HepG2 (cell line): ENCODE results near the gene BIN1. TPM values are rescaled to one million over a fixed set of nuclear protein-coding genes. Genes with fewer than 3 reads are reported as not detected.

ENCODE experiments used
- ATAC-seq: fragments of 200-7000 bp; cut with Tn5 transposase; 3 replicates; pipeline ENCODE4 v1.9.1; 2020; ENCODE audit warnings: mild to moderate bottlenecking, moderate library complexity
- BruUV-seq: library from RNA; stranded (reverse); fragments of 400-500 nt; replicated peaks from 2 replicates; lab custom pipeline; 2021; lab: Mats Ljungman, UMichigan
- CTCF ChIA-PET: fragments of 300-600 bp; formaldehyde crosslinking; extraction: SDS; loops from one replicate; lab custom pipeline; 2021; ENCODE audit warnings: low total read pairs, inconsistent platforms, low intra/inter-chr PET ratio; lab: Yijun Ruan, JAX
- POLR2A ChIA-PET: fragments of 350-600 bp; sonication (Branson Sonifier 250); formaldehyde crosslinking; loops from one replicate; lab custom pipeline; 2020; ENCODE audit warnings: antibody characterized with exemption, inconsistent platforms; lab: Yijun Ruan, JAX
- DNase-seq: peaks from one replicate; pipeline ENCODE4 v3.0.0-alpha.2; 2015; ENCODE audit warnings: low spot score
- FAIRE-seq: peaks from 3 replicates; lab custom pipeline; 2011; peaks lifted over from hg19 to GRCh38; lab: Jason Lieb, UNC
- H2AFZ ChIP-seq: one replicate; pipeline ENCODE4 v1.6.1; 2011; ENCODE audit warnings: low read length, inconsistent platforms
- H3K27ac ChIP-seq: fragments of 300-600 bp; 3 replicates; pipeline ENCODE4 v1.8.0; 2011; ENCODE audit warnings: mixed run types, mild to moderate bottlenecking, mixed read lengths, low read length, inconsistent platforms; ENCODE audit not compliant: insufficient read depth; ENCODE audit errors: extremely low read length
- H3K27me3 ChIP-seq, 2 experiments: fragments of 200-600 bp in 1 of 2; 2 replicates in 1 of 2; 3 replicates in 1 of 2; pipeline versions ENCODE4 v1.6.0 to v1.8.0; 2011; ENCODE audit warnings: low read length in 2 of 2, mild to moderate bottlenecking in 2 of 2, moderate library complexity in 2 of 2, inconsistent platforms in 1 of 2; ENCODE audit not compliant: insufficient read depth in 2 of 2, control insufficient read depth in 1 of 2
- H3K36me3 ChIP-seq, 2 experiments: fragments of 200-600 bp in 1 of 2; replicated peaks in 1 of 2; 2 replicates in 1 of 2; 3 replicates in 1 of 2; pipeline versions ENCODE4 v1.5.1 to v1.8.0; 2011; ENCODE audit warnings: low read length in 2 of 2, inconsistent platforms in 1 of 2; ENCODE audit not compliant: insufficient read depth in 2 of 2, control insufficient read depth in 1 of 2
- H3K4me1 ChIP-seq: 2 replicates; pipeline ENCODE4 v1.5.1; 2012; ENCODE audit warnings: low read length, inconsistent platforms; ENCODE audit not compliant: insufficient read depth
- H3K4me2 ChIP-seq: 2 replicates; pipeline ENCODE4 v1.6.0; 2011; ENCODE audit warnings: low read depth, low read length, inconsistent platforms
- H3K4me3 ChIP-seq, 3 experiments: fragments of 200-600 bp in 1 of 3; sonication (generic), shearing (Covaris generic) in 1 of 3; replicated peaks in 1 of 3; 2 replicates each; pipeline ENCODE4 v1.5.1; 2011 to 2016; ENCODE audit warnings: low read length in 3 of 3, inconsistent platforms in 2 of 3, low read depth in 2 of 3, mild to moderate bottlenecking in 2 of 3, control low read depth in 1 of 3, mixed read lengths in 1 of 3; ENCODE audit not compliant: insufficient read depth in 1 of 3
- H3K79me2 ChIP-seq: one replicate; pipeline ENCODE4 v1.6.1; 2011; ENCODE audit warnings: low read length, inconsistent platforms; ENCODE audit not compliant: insufficient read depth
- H3K9ac ChIP-seq: 2 replicates; pipeline ENCODE4 v1.6.0; 2011; ENCODE audit warnings: mild to moderate bottlenecking, low read depth, low read length, inconsistent platforms; ENCODE audit not compliant: insufficient read depth
- H3K9me3 ChIP-seq: 2 replicates; pipeline ENCODE4 v1.5.1; 2012; ENCODE audit warnings: mild to moderate bottlenecking, low read length
- H4K20me1 ChIP-seq: 2 replicates; pipeline ENCODE4 v1.6.0; 2011; ENCODE audit warnings: inconsistent platforms, mild to moderate bottlenecking, low read length, moderate library complexity; ENCODE audit not compliant: insufficient read depth
- AHDC1 ChIP-seq: sonication (generic); formaldehyde crosslinking; IDR thresholded peaks from 2 replicates; pipeline ENCODE4 v1.5.1; 2020; ENCODE audit warnings: mild to moderate bottlenecking, missing genetic modification reagents, borderline replicate concordance
- ATF3 ChIP-seq: sonication (generic); formaldehyde crosslinking; IDR thresholded peaks from 2 replicates; pipeline ENCODE4 v1.4.0; 2020; ENCODE audit warnings: missing genetic modification reagents
- ATRX ChIP-seq: sonication (generic); formaldehyde crosslinking; IDR thresholded peaks from 2 replicates; pipeline ENCODE4 v1.4.0; 2020; ENCODE audit warnings: missing genetic modification reagents, borderline replicate concordance
- CBFB ChIP-seq: sonication (generic); formaldehyde crosslinking; IDR thresholded peaks from 2 replicates; pipeline ENCODE4 v1.4.0; 2020; ENCODE audit warnings: missing genetic modification reagents
- DNMT1 ChIP-seq: sonication (generic); formaldehyde crosslinking; IDR thresholded peaks from 2 replicates; pipeline ENCODE4 v1.5.1; 2020; ENCODE audit warnings: mild to moderate bottlenecking, missing genetic modification reagents
- HMGA1 ChIP-seq: sonication (generic); formaldehyde crosslinking; conservative IDR thresholded peaks from 2 replicates; pipeline ENCODE4 v1.4.0; 2020; ENCODE audit warnings: missing genetic modification reagents
- JUNB ChIP-seq: sonication (generic); formaldehyde crosslinking; IDR thresholded peaks from 2 replicates; pipeline ENCODE4 v1.8.0; 2022; ENCODE audit warnings: missing genetic modification reagents, mild to moderate bottlenecking, borderline replicate concordance
- KDM3A ChIP-seq: IDR thresholded peaks from 2 replicates; pipeline ENCODE4 v1.6.1; 2018; ENCODE audit warnings: low read depth, missing compliant biosample characterization
- KDM5B ChIP-seq: sonication (generic); formaldehyde crosslinking; IDR thresholded peaks from 2 replicates; pipeline ENCODE4 v1.4.0; 2020; ENCODE audit warnings: missing genetic modification reagents, mild to moderate bottlenecking, borderline replicate concordance
- KLF15 ChIP-seq: sonication (generic); formaldehyde crosslinking; IDR thresholded peaks from 2 replicates; pipeline ENCODE4 v1.8.1; 2023; ENCODE audit warnings: borderline replicate concordance, mild to moderate bottlenecking, inconsistent platforms, missing genetic modification reagents, mixed read lengths
- NFRKB ChIP-seq: fragments of 450-650 bp; IDR thresholded peaks from 2 replicates; pipeline ENCODE4 v1.6.1; 2017
- SALL2 ChIP-seq: sonication (generic); formaldehyde crosslinking; IDR thresholded peaks from 2 replicates; pipeline ENCODE4 v1.8.1; 2023; ENCODE audit warnings: mild to moderate bottlenecking, missing genetic modification reagents, inconsistent platforms
- SIX1 ChIP-seq: sonication (generic); formaldehyde crosslinking; IDR thresholded peaks from 2 replicates; pipeline ENCODE4 v1.4.0; 2020; ENCODE audit warnings: missing genetic modification reagents, borderline replicate concordance
- TARDBP ChIP-seq: sonication (generic); formaldehyde crosslinking; IDR thresholded peaks from 2 replicates; pipeline ENCODE4 v1.8.0; 2022; ENCODE audit warnings: mild to moderate bottlenecking, missing genetic modification reagents
- TIGD3 ChIP-seq: sonication (generic); formaldehyde crosslinking; IDR thresholded peaks from 2 replicates; pipeline ENCODE4 v1.5.1; 2020; ENCODE audit warnings: mild to moderate bottlenecking, missing genetic modification reagents, borderline replicate concordance
- ZNF225 ChIP-seq: sonication (generic); formaldehyde crosslinking; IDR thresholded peaks from 2 replicates; pipeline ENCODE4 v1.4.0; 2020; ENCODE audit warnings: mild to moderate bottlenecking, missing genetic modification reagents
- ZNF317 ChIP-seq: sonication (generic); formaldehyde crosslinking; IDR thresholded peaks from 2 replicates; pipeline ENCODE4 v1.5.0; 2020; ENCODE audit warnings: mild to moderate bottlenecking, missing genetic modification reagents
- ZNF549 ChIP-seq: sonication (generic); formaldehyde crosslinking; IDR thresholded peaks from 2 replicates; pipeline ENCODE4 v1.5.0; 2020; ENCODE audit warnings: missing genetic modification reagents
- WGBS: methylation state at CpG from one replicate; pipeline ENCODE4 v1.1.6; 2017; ENCODE audit warnings: low lambda C conversion rate; 5-methylcytosine and 5-hydroxymethylcytosine counted together
- in situ Hi-C: cut with HindIII; loops from 2 replicates; pipeline ENCODE4 v1.10.0; 2017; ENCODE audit warnings: low pct_unique_long_range_greater_than_20kb; ENCODE audit not compliant: extremely low pct_ligation_motif_present
- intact Hi-C: fragments of 100-400 bp; cut with micrococcal nuclease; formaldehyde crosslinking; loops from one replicate; pipeline ENCODE4 v1.10.0; 2022; ENCODE audit not compliant: unreplicated experiment
- polyA plus RNA-seq, 8 experiments: library from polyadenylated mRNA; depleted of rRNA in 3 of 8; stranded (reverse) in 7 of 8; unstranded in 1 of 8; fragments of >200 nt; fragmentation: Illumina TruSeq in 4 of 8; extraction: Trizol in 4 of 8; gene quantifications; 2 replicates each; pipeline versions ENCODE4 v1.2.1 to v1.2.3, GENCODE V29; 2011 to 2016; ENCODE audit warnings: low read depth in 4 of 8, missing spikeins in 1 of 8, mixed read lengths in 1 of 8; ENCODE audit not compliant: insufficient read depth in 1 of 8
- total RNA-seq, 5 experiments: library from RNA; depleted of rRNA; stranded (reverse); fragments of >200 nt; fragmentation: Illumina TruSeq; extraction: Trizol; gene quantifications; 2 replicates each; pipeline ENCODE4 v1.2.3, GENCODE V29; 2016; ENCODE audit warnings: low read depth in 1 of 5

Gene BIN1
- total and polyA plus RNA-seq, 2 of the 13 experiments (the other 11 are each of a cell fraction or from before 2014, with no cell fraction given), result 0.93 to 1.2 TPM

GRCh38 chr2:127122361-127123027, 15.5 kb upstream of the BIN1 start:
- ChIA-PET CTCF (no interaction called here), POLR2A (no interaction called here)
- no peak overlapping the region for H3K4me3 ChIP-seq
- no peak overlapping the region for H3K27ac ChIP-seq
- 51% methylated on average over 10 of the region's 10 CpGs for WGBS
- no peaks in the 10 kb centered on the region; a peak in 1 of 5 replicates for H3K27me3 ChIP-seq
- intact Hi-C loops, result no loop called here
- no peaks in the 10 kb centered on the region; the same call in 1 of the 2 replicates for H4K20me1 ChIP-seq
- peak; percentile 25 for ATAC-seq
- DNase-seq, result no peak
- FAIRE-seq, result no peak
- H3K79me2 ChIP-seq, result no peaks in the 10 kb centered on the region
- H3K9me3 ChIP-seq, result no peaks in the 10 kb centered on the region
- H3K4me1 ChIP-seq, result peaks cover 14% of the 10 kb centered on the region
- no TSS peak for BruUV-seq
- in situ Hi-C loops, result no loop called here
- H3K4me2 ChIP-seq, result no peak overlapping the region
- H2AFZ ChIP-seq, result no peak overlapping the region
- no peaks in the 10 kb centered on the region for H3K36me3 ChIP-seq
- H3K9ac ChIP-seq, result no peak overlapping the region
- TF ChIP-seq KDM5B, result no peak
- no peak for TF ChIP-seq AHDC1 (CRISPR knock-in tag)
- TF ChIP-seq ATF3 (CRISPR knock-in tag), result no peak
- no peak for TF ChIP-seq HMGA1 (CRISPR knock-in tag)
- no peak for TF ChIP-seq SALL2 (CRISPR knock-in tag)
- TF ChIP-seq CBFB (CRISPR knock-in tag), result no peak
- no peak for TF ChIP-seq ATRX (CRISPR knock-in tag)
- no peak for TF ChIP-seq TIGD3 (CRISPR knock-in tag)
- no peak for TF ChIP-seq KLF15 (CRISPR knock-in tag)
- TF ChIP-seq TARDBP, result no peak
- TF ChIP-seq SIX1 (CRISPR knock-in tag), result no peak
- TF ChIP-seq JUNB, result no peak
- TF ChIP-seq ZNF317 (CRISPR knock-in tag), result no peak
- no peak for TF ChIP-seq KDM3A (CRISPR knock-in tag)
- TF ChIP-seq ZNF549 (CRISPR knock-in tag), result no peak
- no peak for TF ChIP-seq ZNF225 (CRISPR knock-in tag)
- TF ChIP-seq NFRKB, result no peak
- no peak for TF ChIP-seq DNMT1 (CRISPR knock-in tag)
